Gastrocnemius medialis (tissue), 4 donors: ENCODE measurements around the gene GRID1. TPM values are rescaled to one million over a fixed set of nuclear protein-coding genes. Genes with fewer than 3 reads are reported as not detected.

Source experiments
- ATAC-seq, 2 donors: fragments of 150-250 bp; one replicate each; pipeline ENCODE4 v1.9.1; 2016
- DNase-seq, 2 donors: peaks; one replicate each; pipeline ENCODE4 v3.0.0-alpha.2; 2019
- H3K27ac ChIP-seq, 4 donors: fragments of 200-600 bp; sonication (generic); 1 replicate in 1 of 4; 2 replicates in 3 of 4; pipeline ENCODE4 v1.5.1; 2016 to 2018; ENCODE audit warnings: mild to moderate bottlenecking in 2 of 4, moderate library complexity in 1 of 4
- H3K27me3 ChIP-seq, 3 donors: fragments of 200-600 bp; sonication (generic) in 2 of 3; 1 replicate in 1 of 3; 2 replicates in 2 of 3; pipeline versions ENCODE4 v1.5.1 to v1.6.0; 2016 to 2019; ENCODE audit warnings: mild to moderate bottlenecking in 1 of 3, moderate library complexity in 1 of 3
- H3K36me3 ChIP-seq, 2 donors: fragments of 200-600 bp; sonication (generic) in 1 of 2; one replicate each; pipeline ENCODE4 v1.5.1; 2017 to 2018
- H3K4me1 ChIP-seq, 2 donors: fragments of 200-600 bp; sonication (generic) in 1 of 2; one replicate each; pipeline ENCODE4 v1.5.1; 2016 to 2017; ENCODE audit warnings: mild to moderate bottlenecking in 2 of 2
- H3K4me3 ChIP-seq, 4 donors: fragments of 200-600 bp; sonication (generic) in 3 of 4; 1 replicate in 1 of 4; 2 replicates in 3 of 4; pipeline ENCODE4 v1.5.1; 2016 to 2019; ENCODE audit warnings: mild to moderate bottlenecking in 2 of 4
- H3K9me3 ChIP-seq, 3 donors: fragments of 200-600 bp; sonication (generic) in 2 of 3; 1 replicate in 1 of 3; 2 replicates in 2 of 3; pipeline ENCODE4 v1.5.1; 2016 to 2019
- POLR2A ChIP-seq, 2 donors: fragments of 450-650 bp; IDR thresholded peaks; one replicate each; pipeline ENCODE4 v1.6.1; 2017; ENCODE audit warnings: antibody characterized with exemption in 2 of 2, mild to moderate bottlenecking in 2 of 2, moderate library complexity in 2 of 2
- in situ Hi-C, 4 donors: fragments of 200-750 bp; cut with MboI; loops; one replicate each; pipeline versions ENCODE4 v1.15.0 to v1.8.0; 2017; ENCODE audit warnings: low sequenced_read_pairs in 4 of 4
- intact Hi-C: fragments of 100-400 bp; cut with DNase I; formaldehyde crosslinking; loops from one replicate; pipeline ENCODE4 v1.15.1; 2023; ENCODE audit warnings: low total_unique reads
- total RNA-seq, 4 donors: library from RNA; depleted of rRNA; stranded (reverse); fragments of >200 nt; gene quantifications; one replicate each; pipeline versions ENCODE4 v1.1.0 to v1.2.3, GENCODE V29; 2016
- TF ChIP-seq, protein P1 (sequence below), 5 experiments: fragments of 450-650 bp in 3 of 5; fragments of 200-600 bp in 2 of 5; sonication (generic) in 2 of 5; IDR thresholded peaks in 4 of 5; conservative IDR thresholded peaks in 1 of 5; 1 replicate in 4 of 5; 2 replicates in 1 of 5; pipeline ENCODE4 v1.5.1; 2016 to 2019; ENCODE audit warnings: antibody characterized with exemption in 5 of 5, mild to moderate bottlenecking in 3 of 5, moderate library complexity in 3 of 5

GRID1 gene
- total RNA-seq, 4 donors from 2014 or later: 0.17 to 1.4 (median 0.79) TPM

DNA sequence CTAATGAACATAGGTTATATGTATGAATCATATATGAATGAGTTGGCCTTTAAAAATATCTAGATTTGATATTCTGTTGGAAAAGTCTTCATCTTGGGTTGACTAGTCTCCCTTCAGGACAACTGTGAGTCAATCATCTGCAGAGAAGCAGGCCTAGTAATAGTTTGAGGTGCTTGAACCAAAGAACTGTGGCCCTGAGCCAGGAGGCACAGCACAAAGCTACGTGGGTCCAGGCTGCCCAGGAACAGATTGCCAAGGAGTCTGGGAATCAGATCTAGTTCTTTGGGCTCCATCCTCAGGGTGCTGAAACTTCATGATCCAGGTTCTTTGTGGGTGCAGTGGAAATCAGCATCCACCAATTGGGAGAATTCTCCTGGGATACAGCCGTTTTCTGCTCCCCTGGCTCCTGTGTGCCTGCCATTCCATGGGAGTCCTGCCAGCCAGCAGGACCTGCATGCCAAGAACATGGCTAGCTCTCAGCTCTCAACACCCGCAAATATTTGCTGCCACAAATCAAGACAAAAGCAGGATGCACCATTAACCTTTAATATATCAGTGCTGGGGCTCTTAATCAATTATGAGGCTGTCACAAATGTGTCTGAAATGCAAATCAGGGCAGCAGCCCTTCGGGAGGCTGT, 709.0 kb downstream of the GRID1 start:
- DNase-seq (no peak), ATAC-seq (no peak)
- Histone ChIP-seq H3K9me3 (no peaks in the 10 kb centered on the region), H3K4me1 (no peaks in the 10 kb centered on the region), H3K27me3 (no peaks in the 10 kb centered on the region), H3K36me3 (no peaks in the 10 kb centered on the region), H3K27ac (no peak overlapping the region), H3K4me3 (no peak overlapping the region)
- TF ChIP-seq, protein P1, sequence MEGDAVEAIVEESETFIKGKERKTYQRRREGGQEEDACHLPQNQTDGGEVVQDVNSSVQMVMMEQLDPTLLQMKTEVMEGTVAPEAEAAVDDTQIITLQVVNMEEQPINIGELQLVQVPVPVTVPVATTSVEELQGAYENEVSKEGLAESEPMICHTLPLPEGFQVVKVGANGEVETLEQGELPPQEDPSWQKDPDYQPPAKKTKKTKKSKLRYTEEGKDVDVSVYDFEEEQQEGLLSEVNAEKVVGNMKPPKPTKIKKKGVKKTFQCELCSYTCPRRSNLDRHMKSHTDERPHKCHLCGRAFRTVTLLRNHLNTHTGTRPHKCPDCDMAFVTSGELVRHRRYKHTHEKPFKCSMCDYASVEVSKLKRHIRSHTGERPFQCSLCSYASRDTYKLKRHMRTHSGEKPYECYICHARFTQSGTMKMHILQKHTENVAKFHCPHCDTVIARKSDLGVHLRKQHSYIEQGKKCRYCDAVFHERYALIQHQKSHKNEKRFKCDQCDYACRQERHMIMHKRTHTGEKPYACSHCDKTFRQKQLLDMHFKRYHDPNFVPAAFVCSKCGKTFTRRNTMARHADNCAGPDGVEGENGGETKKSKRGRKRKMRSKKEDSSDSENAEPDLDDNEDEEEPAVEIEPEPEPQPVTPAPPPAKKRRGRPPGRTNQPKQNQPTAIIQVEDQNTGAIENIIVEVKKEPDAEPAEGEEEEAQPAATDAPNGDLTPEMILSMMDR (IDR thresholded peaks at IDR 0.05 in 4 of 5, conservative IDR thresholded peaks at IDR 0.05 in 1 of 5): no peak
- TF ChIP-seq POLR2A (IDR thresholded peaks at IDR 0.05): no peak
- in situ Hi-C loops (no loop called here), intact Hi-C loops (no loop called here)

DNA sequence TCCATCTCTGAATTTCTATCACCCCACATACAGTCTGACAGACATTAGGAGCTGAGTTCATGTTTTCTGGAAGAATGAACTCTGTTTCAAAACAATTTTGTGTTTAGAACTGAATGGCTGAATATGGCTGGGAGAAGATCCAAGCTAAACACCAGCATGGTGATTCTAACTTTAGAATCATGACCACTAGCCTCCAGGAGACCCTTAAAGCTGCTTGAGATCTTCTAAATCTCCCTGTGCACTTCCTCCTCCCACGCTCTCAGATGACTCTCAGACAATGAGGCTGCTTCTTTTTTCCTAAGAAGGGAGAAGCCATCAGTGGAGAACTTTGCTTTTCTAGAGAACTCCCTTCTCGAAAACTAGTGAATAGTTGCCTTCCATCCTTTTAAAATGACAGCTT, 711.2 kb downstream of the GRID1 start:
- in situ Hi-C loops (no loop called here), intact Hi-C loops (no loop called here)
- H3K27me3 ChIP-seq: no peaks in the 10 kb centered on the region
- no peak overlapping the region for H3K4me3 ChIP-seq
- no peak for ATAC-seq
- DNase-seq: no peak
- no peaks in the 10 kb centered on the region for H3K36me3 ChIP-seq
- no peak overlapping the region for H3K27ac ChIP-seq
- H3K4me1 ChIP-seq: no peaks in the 10 kb centered on the region
- TF ChIP-seq POLR2A (IDR thresholded peaks at IDR 0.05): no peak
- TF ChIP-seq, protein P1 (IDR thresholded peaks at IDR 0.05 in 4 of 5, conservative IDR thresholded peaks at IDR 0.05 in 1 of 5): no peak
- no peaks in the 10 kb centered on the region for H3K9me3 ChIP-seq

DNA sequence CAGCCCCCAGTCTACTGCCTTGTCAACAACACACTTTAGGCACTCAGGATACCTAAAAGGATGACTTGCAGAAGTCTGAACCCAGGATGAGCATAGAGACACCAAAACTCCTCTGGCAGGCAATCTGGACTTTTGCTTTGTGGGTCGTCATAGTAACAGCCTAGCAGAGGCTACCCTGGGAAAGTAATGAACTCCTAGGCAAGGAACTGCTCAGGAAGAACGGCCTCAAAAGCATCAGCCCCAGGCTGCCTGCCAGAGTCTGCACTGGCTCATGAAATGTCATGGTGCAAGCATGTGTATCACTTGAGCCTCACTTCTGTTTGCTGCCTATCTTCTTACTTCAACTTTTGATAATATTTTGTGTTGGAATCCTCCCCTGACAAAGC, 715.1 kb downstream of the GRID1 start:
- Histone ChIP-seq H3K4me3 (no peak overlapping the region), H3K9me3 (no peaks in the 10 kb centered on the region), H3K4me1 (no peaks in the 10 kb centered on the region), H3K27me3 (peaks cover 0 to 2% (median 0%) of the 10 kb centered on the region in 3 donors), H3K36me3 (no peaks in the 10 kb centered on the region), H3K27ac (no peak overlapping the region)
- DNase-seq (no peak), ATAC-seq (no peak)
- TF ChIP-seq, protein P1 (IDR thresholded peaks at IDR 0.05 in 4 of 5, conservative IDR thresholded peaks at IDR 0.05 in 1 of 5): no peak
- no peak for TF ChIP-seq POLR2A (IDR thresholded peaks at IDR 0.05)
- intact Hi-C loops: no loop called here
- in situ Hi-C loops: no loop called here

DNA sequence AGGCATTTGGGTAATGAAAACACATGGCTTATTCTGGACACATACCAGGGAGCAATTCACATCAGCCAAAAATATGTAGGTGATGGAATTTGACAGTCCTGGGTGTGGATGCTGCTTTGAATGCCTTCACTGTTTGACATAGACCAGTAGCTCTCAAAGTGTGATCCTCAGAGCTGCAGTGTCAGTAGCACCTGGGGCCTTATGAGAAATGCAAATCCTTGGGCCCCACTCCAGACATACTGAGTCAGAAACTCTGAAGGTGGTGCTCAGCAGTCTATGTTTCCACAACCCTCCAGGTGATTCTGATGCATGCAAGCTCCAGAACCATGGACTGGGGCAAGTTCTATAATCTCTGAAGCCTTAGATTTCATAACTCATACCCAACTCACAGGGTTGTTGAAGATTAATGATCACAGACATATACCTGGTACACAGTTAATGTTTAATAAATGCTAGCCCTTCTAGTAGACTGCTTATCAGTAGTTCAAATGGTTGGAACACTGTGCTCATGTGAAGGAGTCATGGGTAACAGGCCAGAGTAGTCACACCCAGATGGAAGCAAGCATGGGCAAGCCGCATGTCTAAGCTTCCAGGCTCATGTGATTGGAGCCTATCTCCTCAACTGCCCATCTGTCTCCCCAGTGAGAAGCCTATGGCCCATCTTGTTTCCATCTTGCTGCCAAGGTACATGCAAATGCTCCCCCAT, 715.7 kb downstream of the GRID1 start:
- H3K9me3 ChIP-seq: no peaks in the 10 kb centered on the region
- intact Hi-C loops (no loop called here), in situ Hi-C loops (no loop called here)
- TF ChIP-seq, protein P1 (IDR thresholded peaks at IDR 0.05 in 4 of 5, conservative IDR thresholded peaks at IDR 0.05 in 1 of 5): no peak
- TF ChIP-seq POLR2A (IDR thresholded peaks at IDR 0.05): no peak
- ATAC-seq (no peak), DNase-seq (no peak)
- H3K27me3 ChIP-seq: peaks cover 0 to 2% (median 0%) of the 10 kb centered on the region in 3 donors
- no peaks in the 10 kb centered on the region for H3K4me1 ChIP-seq
- no peak overlapping the region for H3K27ac ChIP-seq
- H3K36me3 ChIP-seq: no peaks in the 10 kb centered on the region
- H3K4me3 ChIP-seq: no peak overlapping the region
